NT2/D1 (cell line): ENCODE measurements around the gene CISD2.

ENCODE experiments used
- SUZ12 ChIP-seq: IDR thresholded peaks from 2 replicates; pipeline ENCODE4 v1.6.1; 2011; ENCODE audit not compliant: insufficient read length, insufficient read depth; ENCODE audit errors: extremely low read depth
- ZNF274 ChIP-seq: IDR thresholded peaks from 2 replicates; pipeline ENCODE4 v1.6.1; 2011; ENCODE audit warnings: mild to moderate bottlenecking, low read depth, low read length

DNA sequence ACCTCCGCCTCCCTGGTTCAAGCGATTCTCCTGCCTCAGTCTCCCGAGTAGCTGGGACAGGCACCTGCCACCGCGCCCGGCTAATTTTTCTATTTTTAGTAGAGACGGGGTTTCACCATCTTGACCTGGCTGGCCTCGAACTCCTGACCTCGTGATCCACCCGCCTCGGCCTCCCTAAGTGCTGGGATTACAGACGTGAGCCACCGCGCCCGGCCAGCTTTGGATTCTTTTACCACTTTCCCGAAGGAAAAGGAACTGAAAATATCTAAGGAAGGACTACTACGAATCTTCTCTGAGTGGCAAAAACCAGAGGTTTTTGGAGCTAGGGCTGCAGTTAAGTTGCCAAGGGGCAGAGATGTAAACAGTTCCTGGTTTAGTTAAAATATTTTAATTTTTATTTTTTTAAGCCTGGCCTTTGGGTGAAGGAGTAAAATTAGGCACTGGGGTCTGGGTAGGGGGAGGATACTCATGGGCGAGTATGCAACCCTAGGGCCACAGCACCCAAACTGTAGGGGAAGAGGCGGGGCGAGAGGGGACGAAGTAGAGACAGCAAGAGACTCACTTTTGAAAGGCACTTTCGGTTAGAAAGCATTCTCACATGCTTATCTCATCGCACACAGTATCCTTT is 525 bp upstream of the CISD2 start:
- TF ChIP-seq SUZ12 (no peak), ZNF274 (no peak)
